HG02759 (cell line): ENCODE data around the gene MS4A6E.
A peak's percentile ranks its signal among the peaks of the same experiment; 100 is the strongest.

Experiments used
- ATAC-seq: cut with Tn5 transposase; IDR thresholded peaks from one replicate; pipeline ENCODE4 v1.9.1; 2021; ENCODE audit warnings: mild to moderate bottlenecking, moderate library complexity; ENCODE audit not compliant: unreplicated experiment

Gene MS4A6E

DNA sequence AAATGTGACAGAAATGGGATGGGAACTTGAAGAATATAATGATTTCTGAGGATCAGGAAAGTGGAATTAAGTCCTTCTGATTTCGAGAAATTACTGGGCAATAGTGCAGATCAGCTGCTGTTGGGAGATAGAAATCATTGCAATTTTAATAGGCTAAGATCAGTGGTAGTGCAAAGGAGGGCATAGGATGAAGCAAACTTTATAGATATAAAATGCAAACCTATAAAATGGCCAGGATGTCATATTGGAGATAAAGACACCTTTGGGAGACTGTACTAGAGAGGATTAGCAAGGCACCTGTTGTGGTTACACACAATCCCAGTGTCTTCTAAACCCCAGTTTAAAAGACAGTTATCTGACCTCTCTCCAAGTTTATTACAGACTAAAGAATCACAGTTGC, 44.8 kb downstream of the MS4A6E start:
- ATAC-seq: no peak

DNA sequence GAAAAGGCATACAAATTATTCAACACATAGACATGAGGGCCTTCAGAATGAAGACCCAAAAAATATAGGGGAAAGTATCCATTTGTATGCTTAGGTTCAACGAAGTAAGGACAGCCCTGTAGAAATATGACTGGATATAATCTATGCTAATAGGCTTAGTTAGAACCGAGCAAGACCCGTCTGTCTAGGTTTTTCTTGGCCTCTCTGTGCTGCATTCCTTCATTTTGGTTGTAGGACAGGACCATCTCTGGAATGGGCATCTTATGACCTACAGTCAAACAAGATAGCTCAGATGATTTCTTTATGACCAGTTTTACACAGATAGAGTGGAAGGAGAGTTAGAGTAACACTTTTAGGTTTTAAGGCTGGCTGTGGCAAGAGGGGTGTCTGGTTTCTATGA, 45.7 kb downstream of the MS4A6E start:
- no peak for ATAC-seq

DNA sequence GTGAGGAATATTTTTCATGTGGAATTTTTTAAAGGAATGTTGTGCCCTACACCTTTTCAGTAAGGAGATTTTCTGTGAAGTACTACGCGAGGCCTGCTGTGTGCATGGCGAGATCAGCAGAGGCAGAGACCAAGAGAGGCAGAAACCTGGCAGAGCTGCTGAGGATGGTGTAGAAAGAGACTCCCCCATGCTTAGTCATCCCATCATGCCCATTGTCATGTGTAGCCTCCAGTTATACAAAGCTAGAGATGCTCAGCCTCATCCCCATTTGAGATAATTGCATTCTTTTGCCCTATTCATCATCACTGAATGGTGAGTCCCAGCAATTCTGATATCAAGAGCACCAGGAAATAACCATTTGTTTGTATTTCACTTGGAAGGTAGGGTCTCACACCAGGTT, 48.3 kb downstream of the MS4A6E start:
- ATAC-seq: no peak

DNA sequence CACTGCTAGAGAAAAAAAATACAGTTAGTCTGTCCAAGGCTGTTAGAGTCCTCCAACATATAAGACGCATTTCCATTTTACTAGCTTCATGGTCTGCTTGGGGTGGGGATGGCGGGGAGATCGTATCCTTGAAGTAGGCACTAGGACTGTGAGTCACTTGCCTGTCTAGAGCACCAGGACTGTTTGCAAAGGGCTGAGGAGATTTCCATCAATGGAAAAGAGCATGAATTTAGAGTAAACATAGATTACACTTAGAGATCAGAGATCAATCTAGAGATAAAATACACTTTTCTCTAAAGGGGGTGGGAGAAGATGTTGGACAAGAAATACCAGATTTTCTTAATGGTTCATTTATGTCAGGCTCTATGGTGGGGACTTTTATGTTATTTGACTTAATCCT, 49.5 kb downstream of the MS4A6E start:
- no peak for ATAC-seq

DNA sequence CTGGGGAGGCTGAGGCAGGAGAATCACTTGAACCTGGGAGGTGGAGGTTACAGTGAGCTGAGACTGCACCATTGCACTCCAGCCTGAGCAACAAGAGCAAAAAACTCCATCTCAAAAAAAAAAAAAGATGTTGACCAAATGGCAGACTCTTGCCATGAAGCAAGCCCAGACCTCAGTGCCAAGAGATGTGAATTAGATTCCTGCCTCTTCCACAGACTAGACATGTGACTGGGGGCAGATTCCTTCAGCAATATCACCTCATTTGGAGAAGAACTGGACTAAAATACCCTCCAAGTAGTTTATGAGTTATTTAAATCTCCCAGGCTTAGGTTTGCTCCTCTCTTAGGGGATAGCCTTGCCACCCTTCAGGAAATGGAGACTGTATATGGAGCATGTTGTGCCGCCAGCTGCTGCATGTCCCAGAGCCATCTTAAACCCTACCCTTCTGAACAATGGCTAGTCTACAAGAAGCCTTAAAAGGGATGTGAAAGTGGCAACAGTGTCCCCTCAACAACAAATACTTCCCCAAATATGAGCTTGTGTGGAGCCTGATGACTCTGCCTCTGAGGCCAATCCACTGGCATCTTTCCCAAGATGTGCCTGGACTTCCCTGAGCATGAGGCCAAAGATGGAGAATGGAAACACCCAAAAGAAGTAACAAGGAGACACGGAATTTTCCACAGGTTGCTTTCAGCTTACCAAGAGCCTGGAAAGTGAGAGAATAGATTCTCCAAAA, 50.5 kb downstream of the MS4A6E start:
- peak; percentile 56 for ATAC-seq

DNA sequence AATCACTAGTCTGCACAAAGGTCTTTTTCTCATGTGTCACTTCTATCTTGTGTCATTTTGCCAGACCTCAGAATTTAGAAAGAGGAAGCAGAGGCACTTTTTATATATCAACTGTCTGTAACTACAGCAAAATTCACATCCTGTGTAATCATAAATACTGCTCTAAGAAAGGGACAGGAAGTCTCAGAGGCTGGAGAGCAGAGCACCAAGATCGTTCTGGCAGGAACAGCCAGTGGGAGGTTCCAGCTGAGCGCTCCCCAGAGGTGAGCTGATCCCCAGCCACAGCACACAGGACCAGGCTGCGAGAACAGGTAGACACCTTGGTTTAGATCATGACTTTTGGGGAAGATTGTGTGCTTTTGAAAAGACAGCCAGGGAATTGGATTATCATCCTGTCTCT, 51.3 kb downstream of the MS4A6E start, which contains the start of gene MS4A7:
TSS of gene MS4A7 (plus strand) at position 179 of the 400 bp plus-strand sequence. CDS start 4,610 bp downstream, outside the sequence.
- ATAC-seq: peak; percentile 90

DNA sequence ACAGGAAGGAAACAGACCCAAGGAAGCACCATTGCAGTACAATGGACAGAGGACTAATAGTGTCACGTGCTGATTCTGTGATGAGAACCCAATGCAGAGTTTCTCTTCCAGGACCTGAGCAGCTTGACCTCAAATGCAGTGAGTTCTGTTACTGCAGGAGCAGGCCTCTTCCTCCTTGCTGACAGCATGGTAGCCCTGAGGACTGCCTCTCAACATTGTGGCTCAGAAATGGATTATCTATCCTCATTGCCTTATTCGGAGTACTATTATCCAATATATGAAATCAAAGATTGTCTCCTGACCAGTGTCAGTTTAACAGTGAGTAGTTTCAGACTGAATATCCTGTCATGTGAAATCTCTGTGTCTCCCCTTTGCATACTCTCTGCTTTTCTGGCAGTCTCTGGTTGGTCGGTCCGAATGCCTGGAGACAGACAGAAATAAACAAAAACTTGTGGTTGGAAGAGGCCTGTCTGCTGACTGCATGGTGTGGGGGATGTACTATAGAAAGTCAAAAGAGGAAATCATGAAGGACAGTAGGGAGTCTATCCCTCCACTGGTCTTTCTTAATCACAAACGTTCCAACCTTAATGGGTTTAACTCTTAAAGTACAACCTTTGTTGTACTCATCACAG, 62.3 kb downstream of the MS4A6E start:
- ATAC-seq: peak; percentile 98

DNA sequence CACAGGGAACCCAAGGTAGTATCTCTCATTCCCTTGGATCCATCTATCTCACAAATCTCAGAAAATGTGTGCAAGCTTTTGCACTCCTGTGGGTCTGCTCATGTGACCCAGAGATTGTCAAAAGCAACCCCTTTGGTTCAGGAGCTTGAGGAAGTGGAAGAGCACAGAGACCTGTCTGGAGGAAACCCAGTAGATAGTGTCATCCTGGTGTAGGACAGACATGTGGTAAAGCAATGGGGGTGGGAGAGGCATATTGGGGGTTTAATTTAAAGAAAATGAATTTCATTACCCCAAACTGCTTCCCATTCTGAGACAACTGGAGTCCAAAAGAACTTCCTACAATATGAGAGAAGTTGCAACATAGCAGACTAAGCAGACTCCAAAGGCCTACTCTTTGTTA, 63.4 kb downstream of the MS4A6E start:
- ATAC-seq: no peak
